Measurements from ENCODE around the gene FGF1.

GRCh38 chr5:142722896-142723295, 37.0 kb upstream of the FGF1 start:
- TF ChIP-seq POLR2AphosphoS5 (IDR thresholded peaks at IDR 0.05) (no peak), CTCF (IDR thresholded peaks at IDR 0.05) (no peak)

Measured in breast epithelium (tissue), 3 donors.